ENCODE data around the gene EYA2.
"Not testable (repeated sequence)": the region's sequence is repeated elsewhere in the genome, so short reads cannot be mapped to it uniquely, and the experiment has no call there.

EYA2 gene

DNA sequence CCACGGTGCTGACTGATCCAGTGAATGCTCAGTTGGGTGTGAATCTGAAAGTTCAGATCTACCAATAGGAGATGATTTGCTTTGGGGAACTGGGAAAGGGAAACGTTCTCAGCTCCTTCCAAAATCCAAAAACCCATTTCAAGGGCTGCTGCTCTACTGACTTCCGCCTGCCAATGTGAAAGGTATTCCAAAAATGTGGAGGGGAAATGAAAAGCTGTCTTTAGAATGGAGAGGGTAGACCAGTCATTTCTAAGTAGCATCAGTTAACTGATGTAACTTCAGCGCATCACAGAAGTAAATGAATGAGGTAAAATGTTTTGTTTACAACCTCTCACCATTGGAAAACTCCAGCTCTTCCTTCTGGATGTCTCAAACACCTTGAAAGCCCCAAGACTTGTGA, 19.6 kb upstream of the EYA2 start:
- TF ChIP-seq, protein P1, sequence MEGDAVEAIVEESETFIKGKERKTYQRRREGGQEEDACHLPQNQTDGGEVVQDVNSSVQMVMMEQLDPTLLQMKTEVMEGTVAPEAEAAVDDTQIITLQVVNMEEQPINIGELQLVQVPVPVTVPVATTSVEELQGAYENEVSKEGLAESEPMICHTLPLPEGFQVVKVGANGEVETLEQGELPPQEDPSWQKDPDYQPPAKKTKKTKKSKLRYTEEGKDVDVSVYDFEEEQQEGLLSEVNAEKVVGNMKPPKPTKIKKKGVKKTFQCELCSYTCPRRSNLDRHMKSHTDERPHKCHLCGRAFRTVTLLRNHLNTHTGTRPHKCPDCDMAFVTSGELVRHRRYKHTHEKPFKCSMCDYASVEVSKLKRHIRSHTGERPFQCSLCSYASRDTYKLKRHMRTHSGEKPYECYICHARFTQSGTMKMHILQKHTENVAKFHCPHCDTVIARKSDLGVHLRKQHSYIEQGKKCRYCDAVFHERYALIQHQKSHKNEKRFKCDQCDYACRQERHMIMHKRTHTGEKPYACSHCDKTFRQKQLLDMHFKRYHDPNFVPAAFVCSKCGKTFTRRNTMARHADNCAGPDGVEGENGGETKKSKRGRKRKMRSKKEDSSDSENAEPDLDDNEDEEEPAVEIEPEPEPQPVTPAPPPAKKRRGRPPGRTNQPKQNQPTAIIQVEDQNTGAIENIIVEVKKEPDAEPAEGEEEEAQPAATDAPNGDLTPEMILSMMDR (IDR thresholded peaks at IDR 0.05; ENCODE audit: insufficient read depth, low read depth, low read length, missing control alignments), result no peak
- no peak overlapping the region for H3K4me3 ChIP-seq (ENCODE audit: low read length)
- DNase-seq (ENCODE audit: low read depth), result no peak

DNA sequence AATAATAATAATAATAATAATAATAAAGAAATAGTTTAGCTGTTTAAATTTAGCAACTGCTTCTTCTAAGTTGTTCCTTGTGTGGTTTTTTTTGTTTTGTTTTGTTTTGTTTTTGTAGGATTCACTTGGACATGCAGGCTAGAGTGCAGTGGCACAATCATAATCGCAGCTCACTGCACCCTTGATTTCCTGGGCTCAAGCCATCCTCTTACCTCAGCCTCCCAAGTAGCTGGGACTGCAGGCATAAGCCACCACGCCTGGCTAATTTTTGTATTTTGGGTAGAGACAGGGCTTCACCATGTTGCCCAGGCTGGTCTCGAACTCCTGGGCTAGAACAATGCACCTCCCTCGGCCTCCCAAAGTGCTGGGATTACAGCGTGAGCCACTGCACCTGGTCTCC, 15.3 kb upstream of the EYA2 start:
- no peak for DNase-seq (ENCODE audit: low read depth)
- TF ChIP-seq, protein P1 (IDR thresholded peaks at IDR 0.05; ENCODE audit: insufficient read depth, low read depth, low read length, missing control alignments), result no peak
- H3K4me3 ChIP-seq (ENCODE audit: low read length), result no peak overlapping the region

GRCh38 chr20:46879963-46880362, 14.7 kb upstream of the EYA2 start:
- H3K4me3 ChIP-seq (ENCODE audit: low read length); DNase-seq (ENCODE audit: low read depth): not testable (repeated sequence)

GRCh38 chr20:46883892-46884291, 10.8 kb upstream of the EYA2 start:
- TF ChIP-seq, protein P1 (IDR thresholded peaks at IDR 0.05; ENCODE audit: insufficient read depth, low read depth, low read length, missing control alignments), result no peak
- H3K4me3 ChIP-seq (ENCODE audit: low read length), result no peak overlapping the region
- DNase-seq (ENCODE audit: low read depth), result no peak

GRCh38 chr20:46890682-46891081, 4.0 kb upstream of the EYA2 start:
- DNase-seq (ENCODE audit: low read depth), result no peak
- TF ChIP-seq, protein P1 (IDR thresholded peaks at IDR 0.05; ENCODE audit: insufficient read depth, low read depth, low read length, missing control alignments), result no peak
- no peak overlapping the region for H3K4me3 ChIP-seq (ENCODE audit: low read length)

- DNase-seq (ENCODE audit: low read depth), result no peak
- TF ChIP-seq, protein P1 (IDR thresholded peaks at IDR 0.05; ENCODE audit: insufficient read depth, low read depth, low read length, missing control alignments), result no peak
These were observed 1.6 kb upstream of the EYA2 start for GRCh38 chr20:46893051-46893450.

DNA sequence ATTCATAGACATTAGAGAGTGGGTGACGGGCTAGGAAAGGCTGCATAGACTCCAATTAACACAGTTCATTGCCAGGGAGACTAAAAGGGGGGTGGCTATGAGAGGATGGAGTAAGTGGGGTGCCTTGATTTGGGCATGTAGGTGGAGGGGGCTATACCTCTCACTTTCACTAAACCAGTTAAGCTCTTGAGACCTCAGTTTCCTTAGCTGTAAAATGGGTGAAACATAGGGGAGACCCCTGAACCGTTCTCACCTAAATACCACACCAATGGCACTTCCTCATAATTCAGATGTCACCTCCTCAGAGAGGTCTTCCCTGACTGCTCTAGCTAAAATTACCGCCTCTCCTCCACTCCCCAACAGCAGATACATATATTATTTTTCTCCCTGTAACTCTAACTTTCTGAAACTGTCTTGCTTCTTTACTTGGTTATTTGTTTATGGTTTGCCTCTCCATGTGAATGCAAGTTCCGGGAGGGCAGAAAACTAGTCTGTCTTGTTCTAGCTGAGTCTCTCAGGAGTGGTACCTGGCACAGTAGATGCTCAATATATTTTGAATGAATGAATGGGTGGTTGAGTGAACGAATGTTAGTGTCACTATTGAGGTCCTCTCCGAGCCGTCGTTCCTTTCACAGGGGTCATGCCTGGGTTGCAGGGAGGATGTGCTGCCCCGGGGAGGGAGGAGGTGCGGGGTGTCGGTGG, 615 bp upstream of the EYA2 start:
- peak; percentile 57 for DNase-seq (ENCODE audit: low read depth)
- H3K4me3 ChIP-seq (ENCODE audit: low read length), result peak overlapping the region; percentile 10
- TF ChIP-seq, protein P1 (IDR thresholded peaks at IDR 0.05; ENCODE audit: insufficient read depth, low read depth, low read length, missing control alignments), result no peak

More at GRCh38 chr20:46893051-46893450, 1.6 kb upstream of the EYA2 start:
- H3K4me3 ChIP-seq (ENCODE audit: low read length), result no peak overlapping the region

Measured in epithelial cell of esophagus (primary cell).